ENCODE data around the gene CYP4F8.

The CYP4F8 gene

GRCh38 chr19:15616183-15616582, 1.2 kb downstream of the CYP4F8 start:
- Histone ChIP-seq H3K4me3 (ENCODE audit: insufficient read depth in 1 of 2, low read depth in 1 of 2, low read length in 2 of 2) (no peak overlapping the region), H2AFZ (ENCODE audit: low read depth, low read length) (no peak overlapping the region), H4K91ac (ENCODE audit: low read length) (no peak overlapping the region), H3K9ac (ENCODE audit: low read length) (no peak overlapping the region), H2AK5ac (ENCODE audit: low read length, severe bottlenecking) (no peak overlapping the region), H3K18ac (ENCODE audit: low read depth in 1 of 2, low read length in 2 of 2) (no peak overlapping the region), H3K4ac (ENCODE audit: low read depth in 1 of 2, low read length in 2 of 2) (no peak overlapping the region), H2BK12ac (ENCODE audit: low read length in 2 of 2) (no peak overlapping the region), H3K9me3 (ENCODE audit: control insufficient read depth, low read length) (no peaks in the 10 kb centered on the region), H3K79me1 (replicated peaks; ENCODE audit: low read length, poor library complexity, severe bottlenecking) (no peaks in the 10 kb centered on the region), H3K27ac (ENCODE audit: low read length, poor library complexity, severe bottlenecking) (no peak overlapping the region), H2BK15ac (ENCODE audit: low read depth, poor library complexity, severe bottlenecking) (no peak overlapping the region), H3K27me3 (ENCODE audit: control insufficient read depth in 1 of 2, insufficient read depth in 1 of 2, low read length in 2 of 2) (peaks cover 0 to 26% of the 10 kb centered on the region in 2 experiments), H3K4me1 (ENCODE audit: control insufficient read depth, insufficient read depth, low read depth, low read length) (no peaks in the 10 kb centered on the region), H3K4me2 (ENCODE audit: low read length, poor library complexity, severe bottlenecking) (no peak overlapping the region), H3K23ac (ENCODE audit: low read length in 2 of 2) (no peak overlapping the region), H3K14ac (ENCODE audit: low read length in 2 of 2) (no peak overlapping the region), H3K36me3 (ENCODE audit: control insufficient read depth in 1 of 2, insufficient read depth in 2 of 2, low read depth in 1 of 2, low read length in 2 of 2) (no peaks in the 10 kb centered on the region), H2BK5ac (ENCODE audit: low read depth, low read length, poor library complexity, severe bottlenecking) (no peak overlapping the region), H4K8ac (ENCODE audit: low read length) (no peak overlapping the region), H2BK120ac (ENCODE audit: low read depth, low read length) (no peak overlapping the region)
- DNase-seq = no peak
- 89% methylated on average over 4 of the region's 4 CpGs for WGBS

- Histone ChIP-seq H2BK120ac (ENCODE audit: low read depth, low read length) (no peak overlapping the region), H3K4me1 (ENCODE audit: control insufficient read depth, insufficient read depth, low read depth, low read length) (no peaks in the 10 kb centered on the region), H3K23ac (ENCODE audit: low read length in 2 of 2) (no peak overlapping the region), H2BK12ac (ENCODE audit: low read length in 2 of 2) (no peak overlapping the region), H2BK15ac (ENCODE audit: low read depth, poor library complexity, severe bottlenecking) (no peak overlapping the region), H3K18ac (ENCODE audit: low read depth in 1 of 2, low read length in 2 of 2) (no peak overlapping the region), H2AK5ac (ENCODE audit: low read length, severe bottlenecking) (no peak overlapping the region), H3K27ac (ENCODE audit: low read length, poor library complexity, severe bottlenecking) (no peak overlapping the region), H3K4me3 (ENCODE audit: insufficient read depth in 1 of 2, low read depth in 1 of 2, low read length in 2 of 2) (no peak overlapping the region), H3K27me3 (ENCODE audit: control insufficient read depth in 1 of 2, insufficient read depth in 1 of 2, low read length in 2 of 2) (peaks cover 0 to 26% of the 10 kb centered on the region in 2 experiments), H3K79me1 (replicated peaks; ENCODE audit: low read length, poor library complexity, severe bottlenecking) (no peaks in the 10 kb centered on the region), H3K9me3 (ENCODE audit: control insufficient read depth, low read length) (no peaks in the 10 kb centered on the region), H4K8ac (ENCODE audit: low read length) (no peak overlapping the region), H3K4ac (ENCODE audit: low read depth in 1 of 2, low read length in 2 of 2) (no peak overlapping the region), H3K14ac (ENCODE audit: low read length in 2 of 2) (no peak overlapping the region), H4K91ac (ENCODE audit: low read length) (no peak overlapping the region), H3K4me2 (ENCODE audit: low read length, poor library complexity, severe bottlenecking) (no peak overlapping the region), H3K36me3 (ENCODE audit: control insufficient read depth in 1 of 2, insufficient read depth in 2 of 2, low read depth in 1 of 2, low read length in 2 of 2) (no peaks in the 10 kb centered on the region), H3K9ac (ENCODE audit: low read length) (no peak overlapping the region), H2BK5ac (ENCODE audit: low read depth, low read length, poor library complexity, severe bottlenecking) (no peak overlapping the region), H2AFZ (ENCODE audit: low read depth, low read length) (no peak overlapping the region)
- DNase-seq = no peak
- WGBS = 52% methylated on average over 5 of the region's 7 CpGs
Measured at GRCh38 chr19:15616627-15617270, 1.7 kb downstream of the CYP4F8 start.

GRCh38 chr19:15618321-15618720, 3.3 kb downstream of the CYP4F8 start:
- no peak for DNase-seq
- H2AFZ ChIP-seq (ENCODE audit: low read depth, low read length) = no peak overlapping the region
- no peak overlapping the region for H3K4me2 ChIP-seq (ENCODE audit: low read length, poor library complexity, severe bottlenecking)
- peaks cover 0 to 26% of the 10 kb centered on the region in 2 experiments for H3K27me3 ChIP-seq (ENCODE audit: control insufficient read depth in 1 of 2, insufficient read depth in 1 of 2, low read length in 2 of 2)
- H3K79me1 ChIP-seq (replicated peaks; ENCODE audit: low read length, poor library complexity, severe bottlenecking) = no peaks in the 10 kb centered on the region
- no peak overlapping the region for H3K27ac ChIP-seq (ENCODE audit: low read length, poor library complexity, severe bottlenecking)
- H3K14ac ChIP-seq (ENCODE audit: low read length in 2 of 2) = no peak overlapping the region
- no peaks in the 10 kb centered on the region for H3K9me3 ChIP-seq (ENCODE audit: control insufficient read depth, low read length)
- H2BK120ac ChIP-seq (ENCODE audit: low read depth, low read length) = no peak overlapping the region
- no peak overlapping the region for H2BK12ac ChIP-seq (ENCODE audit: low read length in 2 of 2)
- no peaks in the 10 kb centered on the region for H3K36me3 ChIP-seq (ENCODE audit: control insufficient read depth in 1 of 2, insufficient read depth in 2 of 2, low read depth in 1 of 2, low read length in 2 of 2)
- H3K9ac ChIP-seq (ENCODE audit: low read length) = no peak overlapping the region
- no peak overlapping the region for H2AK5ac ChIP-seq (ENCODE audit: low read length, severe bottlenecking)
- WGBS = 41% methylated on average over 4 of the region's 5 CpGs
- no peak overlapping the region for H2BK15ac ChIP-seq (ENCODE audit: low read depth, poor library complexity, severe bottlenecking)
- H3K18ac ChIP-seq (ENCODE audit: low read depth in 1 of 2, low read length in 2 of 2) = no peak overlapping the region
- H2BK5ac ChIP-seq (ENCODE audit: low read depth, low read length, poor library complexity, severe bottlenecking) = no peak overlapping the region
- no peak overlapping the region for H4K91ac ChIP-seq (ENCODE audit: low read length)
- no peak overlapping the region for H3K4me3 ChIP-seq (ENCODE audit: insufficient read depth in 1 of 2, low read depth in 1 of 2, low read length in 2 of 2)
- H3K23ac ChIP-seq (ENCODE audit: low read length in 2 of 2) = no peak overlapping the region
- H3K4me1 ChIP-seq (ENCODE audit: control insufficient read depth, insufficient read depth, low read depth, low read length) = no peaks in the 10 kb centered on the region
- no peak overlapping the region for H4K8ac ChIP-seq (ENCODE audit: low read length)
- H3K4ac ChIP-seq (ENCODE audit: low read depth in 1 of 2, low read length in 2 of 2) = no peak overlapping the region

- Histone ChIP-seq H3K27me3 (ENCODE audit: control insufficient read depth in 1 of 2, insufficient read depth in 1 of 2, low read length in 2 of 2) (peaks cover 0 to 18% of the 10 kb centered on the region in 2 experiments), H3K9ac (ENCODE audit: low read length) (no peak overlapping the region), H2BK15ac (ENCODE audit: low read depth, poor library complexity, severe bottlenecking) (no peak overlapping the region), H3K18ac (ENCODE audit: low read depth in 1 of 2, low read length in 2 of 2) (no peak overlapping the region), H2AK5ac (ENCODE audit: low read length, severe bottlenecking) (no peak overlapping the region), H2BK120ac (ENCODE audit: low read depth, low read length) (no peak overlapping the region), H3K9me3 (ENCODE audit: control insufficient read depth, low read length) (no peaks in the 10 kb centered on the region), H2BK12ac (ENCODE audit: low read length in 2 of 2) (no peak overlapping the region), H3K4ac (ENCODE audit: low read depth in 1 of 2, low read length in 2 of 2) (no peak overlapping the region), H3K36me3 (ENCODE audit: control insufficient read depth in 1 of 2, insufficient read depth in 2 of 2, low read depth in 1 of 2, low read length in 2 of 2) (no peaks in the 10 kb centered on the region), H3K4me1 (ENCODE audit: control insufficient read depth, insufficient read depth, low read depth, low read length) (no peaks in the 10 kb centered on the region), H3K14ac (ENCODE audit: low read length in 2 of 2) (no peak overlapping the region), H3K23ac (ENCODE audit: low read length in 2 of 2) (no peak overlapping the region), H2AFZ (ENCODE audit: low read depth, low read length) (no peak overlapping the region), H2BK5ac (ENCODE audit: low read depth, low read length, poor library complexity, severe bottlenecking) (no peak overlapping the region), H3K79me1 (replicated peaks; ENCODE audit: low read length, poor library complexity, severe bottlenecking) (no peaks in the 10 kb centered on the region), H3K4me3 (ENCODE audit: insufficient read depth in 1 of 2, low read depth in 1 of 2, low read length in 2 of 2) (no peak overlapping the region), H4K8ac (ENCODE audit: low read length) (no peak overlapping the region), H3K4me2 (ENCODE audit: low read length, poor library complexity, severe bottlenecking) (no peak overlapping the region), H4K91ac (ENCODE audit: low read length) (no peak overlapping the region), H3K27ac (ENCODE audit: low read length, poor library complexity, severe bottlenecking) (no peak overlapping the region)
- DNase-seq = no peak
- WGBS = 50% methylated on average over 1 of the region's 1 CpG
Measured at GRCh38 chr19:15621801-15622200, 6.8 kb downstream of the CYP4F8 start.

Measured in mesenchymal stem cell (in vitro differentiated cells and primary cell).